LNCaP clone FGC (cell line): Measurements from ENCODE around the gene STX10.

Experiments
- DNase-seq: peaks from one replicate; pipeline ENCODE4 v3.0.0-alpha.2; 2011; ENCODE audit warnings: low read depth
- H3K4me3 ChIP-seq: 2 replicates; pipeline ENCODE4 v1.5.1; 2011; ENCODE audit warnings: mild to moderate bottlenecking, low read depth, low read length, control low read depth
- TF ChIP-seq, protein P1 (sequence below): IDR thresholded peaks from 2 replicates; pipeline ENCODE4 v1.5.1; 2012; ENCODE audit warnings: mild to moderate bottlenecking; ENCODE audit not compliant: control insufficient read depth, insufficient read depth; ENCODE audit errors: extremely low read depth

The STX10 gene

DNA sequence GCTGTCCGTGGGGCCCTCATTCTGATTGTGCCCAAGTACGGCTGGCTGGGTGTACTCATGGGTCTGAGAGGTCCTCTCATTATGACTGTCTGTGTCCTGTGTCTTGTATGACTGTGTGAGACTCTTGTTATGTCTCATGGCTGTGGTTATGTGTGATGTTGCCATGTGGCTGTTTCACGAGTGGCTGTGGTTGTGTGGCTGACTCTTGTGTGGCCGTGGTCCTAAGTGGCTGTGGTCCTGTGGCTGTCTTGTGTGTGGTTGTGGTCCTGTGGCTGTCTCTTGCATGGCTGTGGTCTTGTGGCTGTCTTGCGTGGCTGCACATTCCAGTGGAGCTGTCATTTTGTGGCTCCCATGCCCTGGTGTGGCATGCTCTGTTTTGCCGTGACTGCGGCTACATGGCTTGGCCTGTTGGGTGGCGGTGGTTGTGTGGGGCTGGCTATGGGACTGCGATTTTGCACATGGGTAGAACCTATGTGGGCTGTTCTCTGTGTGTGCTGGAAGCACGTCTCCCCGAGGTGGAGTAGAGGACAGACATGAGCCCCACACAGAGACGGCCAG, 50.1 kb downstream of the STX10 start:
- H3K4me3 ChIP-seq: no peak overlapping the region
- TF ChIP-seq, protein P1, sequence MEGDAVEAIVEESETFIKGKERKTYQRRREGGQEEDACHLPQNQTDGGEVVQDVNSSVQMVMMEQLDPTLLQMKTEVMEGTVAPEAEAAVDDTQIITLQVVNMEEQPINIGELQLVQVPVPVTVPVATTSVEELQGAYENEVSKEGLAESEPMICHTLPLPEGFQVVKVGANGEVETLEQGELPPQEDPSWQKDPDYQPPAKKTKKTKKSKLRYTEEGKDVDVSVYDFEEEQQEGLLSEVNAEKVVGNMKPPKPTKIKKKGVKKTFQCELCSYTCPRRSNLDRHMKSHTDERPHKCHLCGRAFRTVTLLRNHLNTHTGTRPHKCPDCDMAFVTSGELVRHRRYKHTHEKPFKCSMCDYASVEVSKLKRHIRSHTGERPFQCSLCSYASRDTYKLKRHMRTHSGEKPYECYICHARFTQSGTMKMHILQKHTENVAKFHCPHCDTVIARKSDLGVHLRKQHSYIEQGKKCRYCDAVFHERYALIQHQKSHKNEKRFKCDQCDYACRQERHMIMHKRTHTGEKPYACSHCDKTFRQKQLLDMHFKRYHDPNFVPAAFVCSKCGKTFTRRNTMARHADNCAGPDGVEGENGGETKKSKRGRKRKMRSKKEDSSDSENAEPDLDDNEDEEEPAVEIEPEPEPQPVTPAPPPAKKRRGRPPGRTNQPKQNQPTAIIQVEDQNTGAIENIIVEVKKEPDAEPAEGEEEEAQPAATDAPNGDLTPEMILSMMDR: no peak
- DNase-seq: no peak

DNA sequence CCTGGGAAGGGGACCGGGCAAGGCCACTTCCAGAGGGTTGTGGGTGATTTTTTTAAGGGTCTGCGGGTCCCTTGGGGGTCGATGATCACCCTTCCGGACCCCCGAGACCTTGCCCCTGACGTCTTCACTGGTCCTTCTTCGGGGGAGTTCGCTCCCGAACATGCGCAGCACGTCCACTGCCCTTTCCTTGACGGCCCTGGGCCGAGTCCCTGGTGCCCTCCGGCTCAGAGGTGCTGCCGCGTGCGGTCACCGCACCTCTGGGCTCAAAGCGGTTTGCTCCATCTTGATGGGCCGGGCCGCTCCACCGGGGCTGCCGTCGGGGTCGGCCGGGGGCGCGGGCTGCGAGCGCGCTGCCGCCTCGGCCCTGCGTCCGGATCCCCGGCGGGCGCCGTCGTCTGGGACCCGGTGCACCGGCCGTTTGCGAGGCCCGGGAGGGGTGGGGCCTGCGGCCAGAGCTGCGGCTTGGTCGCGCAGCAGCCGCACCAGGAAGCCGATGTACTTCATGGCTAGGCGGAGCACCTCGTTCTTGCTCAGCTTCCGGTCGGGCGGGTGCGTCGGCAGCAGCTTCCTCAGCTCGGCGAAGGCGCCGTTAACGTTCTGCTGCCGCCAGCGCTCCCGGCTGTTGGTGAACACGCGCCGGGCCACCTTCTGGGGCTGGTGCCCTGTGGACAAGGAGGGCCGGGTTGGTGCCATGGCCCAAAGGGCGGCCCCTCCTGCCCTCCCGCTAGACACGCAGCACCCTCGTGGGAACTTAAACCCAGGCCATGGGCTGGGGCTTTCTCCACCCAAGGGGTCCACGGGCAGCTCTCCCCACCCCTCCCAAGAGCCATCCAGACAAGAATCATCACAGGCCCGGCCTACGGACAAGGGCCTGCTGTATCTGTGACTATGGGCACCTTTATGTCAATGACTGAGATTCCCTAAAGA, 50.8 kb downstream of the STX10 start:
- TF ChIP-seq, protein P1: no peak
- H3K4me3 ChIP-seq: no peak overlapping the region
- DNase-seq: no peak

DNA sequence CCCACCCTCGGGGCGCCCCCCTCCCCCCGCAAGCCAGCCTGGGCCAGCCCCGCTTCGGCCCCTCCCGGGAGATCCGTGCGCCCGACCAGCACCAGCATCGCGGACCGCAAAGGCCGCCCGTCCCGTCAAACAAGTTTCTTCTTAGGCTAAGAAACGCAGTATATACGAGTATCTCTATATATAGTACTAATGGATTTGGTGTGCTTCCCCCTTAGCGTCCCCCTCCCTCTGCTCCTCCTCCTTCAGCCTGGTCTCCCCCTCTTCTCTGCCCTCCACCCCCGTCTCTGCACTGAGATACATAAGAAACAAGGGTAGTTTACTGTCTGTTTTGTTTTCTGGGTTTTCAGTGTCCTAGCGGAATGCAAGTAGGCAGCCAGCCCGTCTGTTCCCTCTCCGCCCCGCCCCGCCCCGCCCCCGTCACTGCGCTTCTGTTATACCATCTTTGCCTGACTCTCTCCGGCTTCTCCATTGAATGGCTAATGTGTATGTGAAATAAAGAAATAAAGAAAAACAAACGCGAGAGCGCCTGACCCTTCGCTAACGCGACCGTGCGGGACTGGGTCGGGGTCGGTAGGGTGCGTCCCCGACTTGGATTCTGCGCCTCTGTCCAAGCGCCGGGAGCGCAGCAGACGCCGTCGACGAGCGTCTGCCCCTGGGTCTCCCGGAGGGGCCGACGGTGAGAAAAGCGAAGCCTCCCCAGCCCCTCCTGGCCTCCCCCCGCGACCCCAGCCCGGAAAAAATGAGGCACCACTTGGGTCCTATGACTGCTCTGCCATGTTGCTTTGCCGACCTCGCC, 51.7 kb downstream of the STX10 start:
- DNase-seq: peak; percentile 19
- no peak overlapping the region for H3K4me3 ChIP-seq
- TF ChIP-seq, protein P1: no peak

DNA sequence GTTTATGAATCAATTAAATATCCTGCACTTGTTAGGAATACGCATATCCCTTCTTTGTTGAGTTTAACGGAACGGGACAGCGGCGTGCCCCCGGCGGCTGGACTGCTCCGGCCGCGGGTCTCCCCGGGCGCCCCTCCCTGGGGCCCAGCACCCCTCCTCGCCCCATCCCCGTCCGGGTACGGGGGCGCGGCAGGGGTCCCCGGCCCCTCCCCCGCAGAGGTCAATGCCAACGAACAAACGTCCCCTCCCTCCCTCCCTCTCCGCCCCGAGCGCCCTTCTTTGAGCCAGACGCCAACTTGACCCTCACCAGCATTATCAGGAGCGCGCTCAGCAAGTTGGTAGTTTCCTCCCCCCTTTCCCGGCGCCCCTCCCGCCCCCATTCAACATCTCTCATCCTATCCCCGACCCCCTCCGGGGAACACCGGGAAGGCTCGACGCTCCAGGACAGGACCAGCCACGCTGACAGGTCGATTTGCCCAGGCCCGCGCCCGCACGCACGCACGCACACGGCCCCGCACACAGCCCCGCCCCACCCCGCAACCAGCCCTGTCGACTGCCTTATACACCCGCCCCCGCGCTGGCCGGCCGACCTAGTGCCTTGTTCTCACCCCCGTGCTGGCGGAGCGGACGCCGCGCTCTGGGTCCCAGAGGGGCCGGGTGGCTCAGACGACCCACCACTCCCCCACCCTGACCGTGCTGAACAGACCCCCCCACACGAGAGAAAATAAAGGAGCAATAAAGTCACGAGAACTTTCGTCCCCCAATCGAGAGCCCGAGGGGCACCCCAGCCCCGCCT, 52.5 kb downstream of the STX10 start:
- TF ChIP-seq, protein P1: no peak
- no peak overlapping the region; the same call in 1 of the 2 replicates for H3K4me3 ChIP-seq
- no peak for DNase-seq

DNA sequence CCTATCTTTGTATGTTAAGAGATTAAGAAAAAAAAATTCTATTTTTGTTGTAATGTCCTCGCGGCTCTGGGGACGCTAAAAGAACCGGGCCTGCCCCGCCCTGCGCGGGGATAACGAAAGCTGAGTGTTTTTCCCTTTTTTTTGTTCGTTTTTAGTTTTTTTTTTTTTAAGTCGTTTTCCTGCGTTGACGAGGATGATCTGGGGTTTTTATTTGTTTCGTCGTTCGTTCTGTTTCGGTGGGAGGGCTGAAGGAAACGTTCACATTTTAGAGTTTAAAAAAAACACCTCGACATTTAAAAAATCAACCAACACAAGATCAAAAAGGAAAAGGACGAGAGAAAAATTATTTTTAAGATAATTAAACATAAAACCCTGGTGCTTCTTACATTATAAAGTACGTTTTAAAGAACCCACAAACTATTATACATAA, 53.1 kb downstream of the STX10 start:
- TF ChIP-seq, protein P1: no peak
- DNase-seq: no peak
- no peak overlapping the region for H3K4me3 ChIP-seq
